Neuronal stem cell (in vitro differentiated cells): Measurements from ENCODE around the gene COL13A1.

Source experiments
- DNase-seq: peaks from one replicate; pipeline ENCODE4 v3.0.0-alpha.2; 2013; ENCODE audit warnings: low spot score
- H2AFZ ChIP-seq: one replicate; pipeline ENCODE4 v1.6.1; 2013; ENCODE audit warnings: mild to moderate bottlenecking, low read length, inconsistent platforms
- H2AK5ac ChIP-seq: 2 replicates; pipeline ENCODE4 v1.6.1; 2013; ENCODE audit warnings: low read depth, mild to moderate bottlenecking, inconsistent platforms, low read length, moderate library complexity, mixed read lengths
- H2BK120ac ChIP-seq: 2 replicates; pipeline ENCODE4 v1.6.1; 2013; ENCODE audit warnings: low read depth, mild to moderate bottlenecking, inconsistent platforms, low read length, moderate library complexity, mixed read lengths
- H2BK12ac ChIP-seq: one replicate; pipeline ENCODE4 v1.6.1; 2013; ENCODE audit warnings: low read length, inconsistent platforms
- H2BK15ac ChIP-seq: 2 replicates; pipeline ENCODE4 v1.6.1; 2013; ENCODE audit warnings: mild to moderate bottlenecking, low read length, inconsistent platforms, mixed read lengths
- H2BK5ac ChIP-seq: one replicate; pipeline ENCODE4 v1.6.1; 2013; ENCODE audit warnings: inconsistent platforms, mild to moderate bottlenecking, low read length, moderate library complexity
- H3K14ac ChIP-seq: one replicate; pipeline ENCODE4 v1.6.1; 2013; ENCODE audit warnings: low read length, inconsistent platforms
- H3K18ac ChIP-seq: 2 replicates; pipeline ENCODE4 v1.6.1; 2013; ENCODE audit warnings: low read length, inconsistent platforms
- H3K23ac ChIP-seq: 2 replicates; pipeline ENCODE4 v1.6.1; 2013; ENCODE audit warnings: low read depth, mild to moderate bottlenecking, mixed read lengths, low read length, inconsistent platforms; ENCODE audit not compliant: poor library complexity
- H3K27ac ChIP-seq: replicated peaks from 3 replicates; pipeline ENCODE4 v1.5.1; 2013; ENCODE audit warnings: low read length, inconsistent platforms
- H3K27me3 ChIP-seq, 3 experiments: 2 replicates each; pipeline ENCODE4 v1.6.1; 2013; ENCODE audit warnings: low read length in 3 of 3, mild to moderate bottlenecking in 2 of 3, inconsistent platforms in 1 of 3, low read depth in 1 of 3, mixed read lengths in 1 of 3, moderate library complexity in 1 of 3; ENCODE audit not compliant: control insufficient read depth in 3 of 3, insufficient read depth in 3 of 3
- H3K36me3 ChIP-seq, 2 donors: replicated peaks in 1 of 2; 2 replicates each; pipeline ENCODE4 v1.6.1; 2013; ENCODE audit warnings: low read length in 2 of 2; ENCODE audit not compliant: control insufficient read depth in 2 of 2, insufficient read depth in 2 of 2
- H3K4ac ChIP-seq: 2 replicates; pipeline ENCODE4 v1.6.1; 2013; ENCODE audit warnings: inconsistent platforms, mild to moderate bottlenecking, low read length, moderate library complexity
- H3K4me1 ChIP-seq, 2 donors: 1 replicate in 1 of 2; 2 replicates in 1 of 2; pipeline ENCODE4 v1.6.1; 2013; ENCODE audit warnings: low read length in 2 of 2, low read depth in 1 of 2; ENCODE audit not compliant: control insufficient read depth in 2 of 2, insufficient read depth in 1 of 2
- H3K4me2 ChIP-seq: one replicate; pipeline ENCODE4 v1.6.1; 2013; ENCODE audit warnings: mild to moderate bottlenecking, low read length, inconsistent platforms; ENCODE audit not compliant: insufficient read depth, poor library complexity, severe bottlenecking
- H3K4me3 ChIP-seq, 2 donors: 2 replicates each; pipeline ENCODE4 v1.5.1; 2013; ENCODE audit warnings: low read length in 2 of 2, mild to moderate bottlenecking in 2 of 2, inconsistent platforms in 1 of 2, moderate library complexity in 1 of 2
- H3K79me1 ChIP-seq: one replicate; pipeline ENCODE4 v1.6.1; 2013; ENCODE audit warnings: low read depth, mild to moderate bottlenecking, inconsistent platforms, low read length, moderate library complexity
- H3K9ac ChIP-seq: one replicate; pipeline ENCODE4 v1.6.1; 2013; ENCODE audit warnings: mild to moderate bottlenecking, low read depth, low read length, inconsistent platforms; ENCODE audit not compliant: poor library complexity
- H3K9me3 ChIP-seq, 2 donors: replicated peaks in 1 of 2; 2 replicates each; pipeline versions ENCODE3 to v1.6.1; 2013; ENCODE audit warnings: low read length in 2 of 2, mild to moderate bottlenecking in 2 of 2, inconsistent platforms in 1 of 2, low read depth in 1 of 2, mixed read lengths in 1 of 2, moderate library complexity in 1 of 2; ENCODE audit not compliant: control insufficient read depth in 2 of 2, insufficient read depth in 1 of 2
- H4K8ac ChIP-seq: one replicate; pipeline ENCODE4 v1.6.1; 2013; ENCODE audit warnings: low read depth, mild to moderate bottlenecking, inconsistent platforms, low read length, moderate library complexity
- H4K91ac ChIP-seq: one replicate; pipeline ENCODE4 v1.6.1; 2013; ENCODE audit warnings: low read length, low read depth, mild to moderate bottlenecking, inconsistent platforms; ENCODE audit not compliant: poor library complexity
- WGBS, 2 donors: extraction: QIAGEN DNeasy Blood & Tissue Kit; methylation state at CpG; one replicate each; pipeline ENCODE4 v1.1.7; 2013; ENCODE audit warnings: missing lambda C conversion rate in 2 of 2, mixed read lengths in 1 of 2; ENCODE audit not compliant: insufficient read length in 2 of 2, insufficient replicate concordance in 1 of 2; ENCODE audit errors: extremely low coverage in 2 of 2; 5-methylcytosine and 5-hydroxymethylcytosine counted together

COL13A1 gene

GRCh38 chr10:69976795-69977546 is 175.3 kb downstream of the COL13A1 start:
- H2BK15ac ChIP-seq, result no peak overlapping the region
- H4K91ac ChIP-seq, result no peak overlapping the region
- no peak overlapping the region for H3K4me2 ChIP-seq
- H3K4me1 ChIP-seq, result peaks cover 0 to 1% of the 10 kb centered on the region in 2 donors
- DNase-seq, result no peak
- H3K23ac ChIP-seq, result no peak overlapping the region
- H3K9ac ChIP-seq, result no peak overlapping the region
- H2AK5ac ChIP-seq, result no peak overlapping the region
- no CpG with 5 or more reads among the region's 3 CpGs for WGBS, 2 donors
- H2BK5ac ChIP-seq, result no peak overlapping the region
- peaks cover 5 to 16% of the 10 kb centered on the region in 2 donors for H3K9me3 ChIP-seq
- H3K14ac ChIP-seq, result no peak overlapping the region
- H2BK12ac ChIP-seq, result no peak overlapping the region
- no peak overlapping the region for H2BK120ac ChIP-seq
- no peaks in the 10 kb centered on the region for H3K36me3 ChIP-seq
- no peak overlapping the region for H2AFZ ChIP-seq
- no peak overlapping the region for H3K27ac ChIP-seq
- peaks cover 0 to 10% (median 0%) of the 10 kb centered on the region in 3 experiments for H3K27me3 ChIP-seq
- H3K4ac ChIP-seq, result no peak overlapping the region
- no peak overlapping the region for H4K8ac ChIP-seq
- no peak overlapping the region for H3K4me3 ChIP-seq
- no peaks in the 10 kb centered on the region for H3K79me1 ChIP-seq
- H3K18ac ChIP-seq, result no peak overlapping the region

GRCh38 chr10:69979174-69979573 is 177.5 kb downstream of the COL13A1 start:
- no peak overlapping the region for H3K4me2 ChIP-seq
- H2AK5ac ChIP-seq, result no peak overlapping the region
- H4K91ac ChIP-seq, result no peak overlapping the region
- H4K8ac ChIP-seq, result no peak overlapping the region
- H3K4me1 ChIP-seq, result peaks cover 0 to 1% of the 10 kb centered on the region in 2 donors
- peaks cover 5 to 16% of the 10 kb centered on the region in 2 donors for H3K9me3 ChIP-seq
- no peak overlapping the region for H2BK120ac ChIP-seq
- DNase-seq, result no peak
- H3K36me3 ChIP-seq, result no peaks in the 10 kb centered on the region
- no peaks in the 10 kb centered on the region for H3K79me1 ChIP-seq
- no peak overlapping the region for H3K14ac ChIP-seq
- H2BK15ac ChIP-seq, result no peak overlapping the region
- no peak overlapping the region for H2AFZ ChIP-seq
- H3K18ac ChIP-seq, result no peak overlapping the region
- H3K9ac ChIP-seq, result no peak overlapping the region
- no peak overlapping the region for H3K4me3 ChIP-seq
- H3K23ac ChIP-seq, result no peak overlapping the region
- no peak overlapping the region for H3K27ac ChIP-seq
- H2BK12ac ChIP-seq, result no peak overlapping the region
- no peak overlapping the region for H2BK5ac ChIP-seq
- no peak overlapping the region for H3K4ac ChIP-seq
- H3K27me3 ChIP-seq, result no peaks in the 10 kb centered on the region

GRCh38 chr10:69980672-69981071 is 179.0 kb downstream of the COL13A1 start:
- Histone ChIP-seq H3K4me2 (no peak overlapping the region), H2AK5ac (no peak overlapping the region), H2AFZ (no peak overlapping the region), H3K4me3 (no peak overlapping the region), H3K18ac (no peak overlapping the region), H3K4ac (no peak overlapping the region), H2BK120ac (no peak overlapping the region), H3K27ac (no peak overlapping the region), H3K9ac (no peak overlapping the region), H3K4me1 (no peaks in the 10 kb centered on the region), H4K91ac (no peak overlapping the region), H3K23ac (no peak overlapping the region), H3K14ac (no peak overlapping the region), H4K8ac (no peak overlapping the region), H3K36me3 (no peaks in the 10 kb centered on the region), H2BK5ac (no peak overlapping the region), H3K9me3 (peaks cover 5 to 16% of the 10 kb centered on the region in 2 donors), H3K79me1 (no peaks in the 10 kb centered on the region), H3K27me3 (no peaks in the 10 kb centered on the region), H2BK15ac (no peak overlapping the region), H2BK12ac (no peak overlapping the region)
- WGBS, 2 donors, result no CpG with 5 or more reads among the region's 2 CpGs
- no peak for DNase-seq

GRCh38 chr10:69988094-69988493 is 186.4 kb downstream of the COL13A1 start:
- no peaks in the 10 kb centered on the region for H3K4me1 ChIP-seq
- H3K14ac ChIP-seq, result no peak overlapping the region
- no peak overlapping the region for H3K9ac ChIP-seq
- no peak overlapping the region for H3K18ac ChIP-seq
- H2BK120ac ChIP-seq, result no peak overlapping the region
- no peaks in the 10 kb centered on the region for H3K27me3 ChIP-seq
- H2AFZ ChIP-seq, result no peak overlapping the region
- H4K91ac ChIP-seq, result no peak overlapping the region
- no peak overlapping the region for H3K4ac ChIP-seq
- H3K4me2 ChIP-seq, result no peak overlapping the region
- WGBS, 2 donors, result no CpG with 5 or more reads among the region's 2 CpGs
- DNase-seq, result no peak
- no peak overlapping the region for H2BK15ac ChIP-seq
- H3K9me3 ChIP-seq, result no peaks in the 10 kb centered on the region
- H3K36me3 ChIP-seq, result no peaks in the 10 kb centered on the region
- no peak overlapping the region for H4K8ac ChIP-seq
- H2BK5ac ChIP-seq, result no peak overlapping the region
- no peak overlapping the region for H3K4me3 ChIP-seq
- no peaks in the 10 kb centered on the region for H3K79me1 ChIP-seq
- H2BK12ac ChIP-seq, result no peak overlapping the region
- H3K23ac ChIP-seq, result no peak overlapping the region
- H3K27ac ChIP-seq, result no peak overlapping the region
- H2AK5ac ChIP-seq, result no peak overlapping the region
